ENCODE results near the gene RBM19.

RBM19 gene

GRCh38 chr12:113891167-113891692 lies 74.9 kb downstream of the RBM19 start:
- no peak for TF ChIP-seq CTCF (IDR thresholded peaks at IDR 0.05; ENCODE audit: borderline replicate concordance, control extremely low read depth, extremely low read depth, insufficient read depth, missing control alignments)
- in situ Hi-C loops (cut with MboI; ENCODE audit: low sequenced_read_pairs, unreplicated experiment) = no loop called here
- DNase-seq (ENCODE audit: low spot score) = no peak

- no peak for DNase-seq (ENCODE audit: low spot score)
- in situ Hi-C loops (cut with MboI; ENCODE audit: low sequenced_read_pairs, unreplicated experiment) = no loop called here
- no peak for TF ChIP-seq CTCF (IDR thresholded peaks at IDR 0.05; ENCODE audit: borderline replicate concordance, control extremely low read depth, extremely low read depth, insufficient read depth, missing control alignments)
These were observed 76.1 kb downstream of the RBM19 start for GRCh38 chr12:113889891-113890581.

GRCh38 chr12:113889076-113889475 lies 77.0 kb downstream of the RBM19 start:
- DNase-seq (ENCODE audit: low spot score) = no peak
- in situ Hi-C loops (cut with MboI; ENCODE audit: low sequenced_read_pairs, unreplicated experiment) = no loop called here

GRCh38 chr12:113888435-113888834 lies 77.7 kb downstream of the RBM19 start:
- in situ Hi-C loops (cut with MboI; ENCODE audit: low sequenced_read_pairs, unreplicated experiment) = no loop called here
- no peak for TF ChIP-seq CTCF (IDR thresholded peaks at IDR 0.05; ENCODE audit: borderline replicate concordance, control extremely low read depth, extremely low read depth, insufficient read depth, missing control alignments)
- no peak for DNase-seq (ENCODE audit: low spot score)

More at GRCh38 chr12:113889076-113889475, 77.0 kb downstream of the RBM19 start:
- TF ChIP-seq CTCF (IDR thresholded peaks at IDR 0.05; ENCODE audit: borderline replicate concordance, control extremely low read depth, extremely low read depth, insufficient read depth, missing control alignments) = no peak

- no peak for TF ChIP-seq CTCF (IDR thresholded peaks at IDR 0.05; ENCODE audit: borderline replicate concordance, control extremely low read depth, extremely low read depth, insufficient read depth, missing control alignments)
- in situ Hi-C loops (cut with MboI; ENCODE audit: low sequenced_read_pairs, unreplicated experiment) = no loop called here
- no peak for DNase-seq (ENCODE audit: low spot score)
These were observed 78.2 kb downstream of the RBM19 start for GRCh38 chr12:113887906-113888305.

GRCh38 chr12:113886721-113887120 lies 79.4 kb downstream of the RBM19 start:
- DNase-seq (ENCODE audit: low spot score) = no peak
- no peak for TF ChIP-seq CTCF (IDR thresholded peaks at IDR 0.05; ENCODE audit: borderline replicate concordance, control extremely low read depth, extremely low read depth, insufficient read depth, missing control alignments)
- in situ Hi-C loops (cut with MboI; ENCODE audit: low sequenced_read_pairs, unreplicated experiment) = no loop called here

Measured in GM13976 (cell line).